ENCODE data around the gene OAS2.

The OAS2 gene

DNA sequence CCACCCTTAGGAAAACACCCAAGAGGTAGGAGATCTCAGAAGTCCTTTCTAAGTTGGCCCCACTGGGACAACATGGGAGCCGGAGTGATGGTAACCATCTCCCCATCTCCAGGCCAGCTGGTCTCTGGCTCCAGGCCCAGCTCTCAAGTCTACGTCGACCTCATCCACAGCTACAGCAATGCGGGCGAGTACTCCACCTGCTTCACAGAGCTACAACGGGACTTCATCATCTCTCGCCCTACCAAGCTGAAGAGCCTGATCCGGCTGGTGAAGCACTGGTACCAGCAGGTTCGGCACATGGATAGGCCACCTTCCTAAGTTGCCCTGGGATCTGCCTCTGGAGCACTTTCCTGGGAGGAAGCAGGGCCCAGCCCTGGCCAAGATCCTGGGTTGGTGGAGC is 11.0 kb upstream of the OAS2 start:
- no peak overlapping the region for H3K4me3 ChIP-seq (ENCODE audit: low read length)
- TF ChIP-seq, protein P1, sequence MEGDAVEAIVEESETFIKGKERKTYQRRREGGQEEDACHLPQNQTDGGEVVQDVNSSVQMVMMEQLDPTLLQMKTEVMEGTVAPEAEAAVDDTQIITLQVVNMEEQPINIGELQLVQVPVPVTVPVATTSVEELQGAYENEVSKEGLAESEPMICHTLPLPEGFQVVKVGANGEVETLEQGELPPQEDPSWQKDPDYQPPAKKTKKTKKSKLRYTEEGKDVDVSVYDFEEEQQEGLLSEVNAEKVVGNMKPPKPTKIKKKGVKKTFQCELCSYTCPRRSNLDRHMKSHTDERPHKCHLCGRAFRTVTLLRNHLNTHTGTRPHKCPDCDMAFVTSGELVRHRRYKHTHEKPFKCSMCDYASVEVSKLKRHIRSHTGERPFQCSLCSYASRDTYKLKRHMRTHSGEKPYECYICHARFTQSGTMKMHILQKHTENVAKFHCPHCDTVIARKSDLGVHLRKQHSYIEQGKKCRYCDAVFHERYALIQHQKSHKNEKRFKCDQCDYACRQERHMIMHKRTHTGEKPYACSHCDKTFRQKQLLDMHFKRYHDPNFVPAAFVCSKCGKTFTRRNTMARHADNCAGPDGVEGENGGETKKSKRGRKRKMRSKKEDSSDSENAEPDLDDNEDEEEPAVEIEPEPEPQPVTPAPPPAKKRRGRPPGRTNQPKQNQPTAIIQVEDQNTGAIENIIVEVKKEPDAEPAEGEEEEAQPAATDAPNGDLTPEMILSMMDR (conservative IDR thresholded peaks at IDR 0.05; ENCODE audit: low read length), result no peak
- no peak for DNase-seq (ENCODE audit: low read depth)

- TF ChIP-seq, protein P1 (conservative IDR thresholded peaks at IDR 0.05; ENCODE audit: low read length), result no peak
- DNase-seq (ENCODE audit: low read depth), result no peak
- H3K4me3 ChIP-seq (ENCODE audit: low read length), result no peak overlapping the region
These were observed 10.5 kb upstream of the OAS2 start for GRCh38 chr12:112967858-112968257.

- H3K4me3 ChIP-seq (ENCODE audit: low read length), result no peak overlapping the region
- TF ChIP-seq, protein P1 (conservative IDR thresholded peaks at IDR 0.05; ENCODE audit: low read length), result no peak
- DNase-seq (ENCODE audit: low read depth), result no peak
These were observed 8.6 kb upstream of the OAS2 start for GRCh38 chr12:112969547-112970306.

GRCh38 chr12:112970391-112970790 is 7.9 kb upstream of the OAS2 start:
- TF ChIP-seq, protein P1 (conservative IDR thresholded peaks at IDR 0.05; ENCODE audit: low read length), result no peak
- DNase-seq (ENCODE audit: low read depth), result no peak
- no peak overlapping the region for H3K4me3 ChIP-seq (ENCODE audit: low read length)

- TF ChIP-seq, protein P1 (conservative IDR thresholded peaks at IDR 0.05; ENCODE audit: low read length), result no peak
- peak; percentile 37 for DNase-seq (ENCODE audit: low read depth)
- H3K4me3 ChIP-seq (ENCODE audit: low read length), result no peak overlapping the region
These were observed 7.1 kb upstream of the OAS2 start for GRCh38 chr12:112971248-112971647.

- no peak overlapping the region for H3K4me3 ChIP-seq (ENCODE audit: low read length)
- TF ChIP-seq, protein P1 (conservative IDR thresholded peaks at IDR 0.05; ENCODE audit: low read length), result no peak
- peak; percentile 62 for DNase-seq (ENCODE audit: low read depth)
These were observed 5.1 kb upstream of the OAS2 start for GRCh38 chr12:112973011-112973735.

DNA sequence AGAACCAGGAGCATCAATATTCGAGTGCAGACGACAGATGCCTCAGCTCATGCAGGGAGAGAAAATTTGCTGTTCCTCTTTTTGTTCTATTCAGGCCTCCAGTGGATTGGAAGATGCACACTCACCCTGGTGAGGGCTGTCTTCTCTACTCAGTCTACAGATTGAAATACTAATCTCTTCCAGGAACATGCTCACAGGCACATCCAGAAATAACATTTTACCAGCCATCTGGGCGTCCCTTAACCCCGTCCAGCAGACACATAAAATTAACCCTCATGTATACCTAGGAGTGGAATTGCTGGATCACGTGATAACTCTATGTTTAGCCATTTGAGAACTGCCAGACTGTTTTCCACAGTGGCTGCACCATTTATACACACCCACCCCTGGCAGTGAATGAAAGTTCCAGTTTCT is 4.5 kb upstream of the OAS2 start:
- peak; percentile 6 for DNase-seq (ENCODE audit: low read depth)
- no peak overlapping the region for H3K4me3 ChIP-seq (ENCODE audit: low read length)
- TF ChIP-seq, protein P1 (conservative IDR thresholded peaks at IDR 0.05; ENCODE audit: low read length), result no peak
